ENCODE measurements around the gene SP9. TPM values are rescaled to one million over a fixed set of nuclear protein-coding genes. Genes with fewer than 3 reads are reported as not detected.

Gene SP9
- total and polyA plus RNA-seq, 9 of the 15 experiments (the other 6 are each of a cell fraction or from before 2014, with no cell fraction given) = 0.04 to 0.23 (median 0.11) TPM; not detected in 3

GRCh38 chr2:174368691-174369090 is 33.9 kb downstream of the SP9 start:
- Histone ChIP-seq H3K4me2 (ENCODE audit: insufficient read depth, low read length) (no peak overlapping the region), H3K79me2 (ENCODE audit: control insufficient read depth, insufficient read depth, low read length) (no peaks in the 10 kb centered on the region), H3K36me3 (ENCODE audit: control insufficient read depth, insufficient read depth, low read length) (peaks cover 9% of the 10 kb centered on the region), H3K4me1 (replicated peaks in 1 of 2; ENCODE audit: control insufficient read depth in 2 of 2, insufficient read depth in 2 of 2, low read length in 2 of 2) (no peaks in the 10 kb centered on the region), H3K9me1 (ENCODE audit: control insufficient read depth, insufficient read depth, low read length) (no peaks in the 10 kb centered on the region), H3K4me3 (no peak overlapping the region), H2AFZ (ENCODE audit: low read depth, low read length) (no peak overlapping the region), H3K27me3 (ENCODE audit: control insufficient read depth in 2 of 2, insufficient read depth in 2 of 2, low read length in 2 of 2) (no peaks in the 10 kb centered on the region), H3K27ac (ENCODE audit: extremely low read depth, low read depth, low read length) (no peak overlapping the region), H4K20me1 (replicated peaks; ENCODE audit: control insufficient read depth, insufficient read depth, low read length) (no peaks in the 10 kb centered on the region), H3K9me3 (replicated peaks; ENCODE audit: control insufficient read depth, insufficient read depth, low read depth, low read length) (no peaks in the 10 kb centered on the region), H3K9ac (ENCODE audit: insufficient read depth in 1 of 2, low read depth in 2 of 2, low read length in 2 of 2) (no peak overlapping the region)
- FAIRE-seq (no peak), DNase-seq (ENCODE audit: extremely low read depth in 1 of 4, low spot score in 3 of 4) (no peak), ATAC-seq (no peak)
- intact Hi-C loops (cut with micrococcal nuclease) (no loop called here), in situ Hi-C loops (cut with MboI) (no loop called here)
- WGBS (ENCODE audit: insufficient coverage, low coverage, missing lambda C conversion rate) = 13% methylated on average over 1 of the region's 1 CpG
- POLR2A ChIA-PET = interaction anchor here (0.6 to 1.6 kb wide), 7 partner anchors 11 to 404 kb away, joined by 3 to 7 read pairs (median 4); partner anchors contain the start of gene SCRN3
- TF ChIP-seq ZNF23 (CRISPR knock-in tag; IDR thresholded peaks at IDR 0.05) = no peak
- no peak for TF ChIP-seq RAD21 (CRISPR knock-in tag; conservative IDR thresholded peaks at IDR 0.05 in 1 of 2, IDR thresholded peaks at IDR 0.05 in 1 of 2)
- no peak for TF ChIP-seq NR2F6 (CRISPR knock-in tag; IDR thresholded peaks at IDR 0.05)
- no peak for TF ChIP-seq RCOR1 (IDR thresholded peaks at IDR 0.05; ENCODE audit: borderline replicate concordance in 1 of 2, low read depth in 2 of 2, low read length in 2 of 2)
- TF ChIP-seq ZNF134 (CRISPR knock-in tag; conservative IDR thresholded peaks at IDR 0.05) = no peak
- no peak for TF ChIP-seq USF2 (CRISPR knock-in tag; IDR thresholded peaks at IDR 0.05)
- TF ChIP-seq SNIP1 (IDR thresholded peaks at IDR 0.05; ENCODE audit: low read depth) = no peak
- TF ChIP-seq ZNF224 (CRISPR knock-in tag; IDR thresholded peaks at IDR 0.05) = no peak
- no peak for TF ChIP-seq DACH1 (IDR thresholded peaks at IDR 0.05; ENCODE audit: partially characterized antibody)
- CTCF ChIA-PET (ENCODE audit: low intra/inter-chr PET ratio) = no interaction called here
- no TSS peak for BruUV-seq (replicated peaks)
